Panc1 (cell line): ENCODE data around the gene CDCA8. TPM values are rescaled to one million over a fixed set of nuclear protein-coding genes. Genes with fewer than 3 reads are reported as not detected.

ENCODE experiments used
- ATAC-seq: fragments of 200-7000 bp; cut with Tn5 transposase; 2 replicates; pipeline ENCODE4 v1.9.1; 2020; ENCODE audit warnings: mild to moderate bottlenecking, moderate library complexity
- BruUV-seq: library from RNA; stranded (reverse); fragments of 400-500 nt; replicated peaks from 2 replicates; lab custom pipeline; 2021; lab: Mats Ljungman, UMichigan
- CTCF ChIA-PET: fragments of 300-600 bp; sonication (Branson Sonifier 250); formaldehyde crosslinking; loops from one replicate; lab custom pipeline; 2022; ENCODE audit warnings: antibody characterized with exemption; lab: Charles Lee
- POLR2A ChIA-PET: fragments of 300-600 bp; sonication (Branson Sonifier 250); formaldehyde crosslinking; loops from one replicate; lab custom pipeline; 2022; ENCODE audit warnings: antibody characterized with exemption; lab: Charles Lee
- DNase-seq: peaks from one replicate; pipeline ENCODE4 v3.0.0-alpha.2; 2010; ENCODE audit warnings: low read depth, low spot score
- H3K27ac ChIP-seq: 2 replicates; pipeline ENCODE4 v1.5.1; 2011; ENCODE audit warnings: mild to moderate bottlenecking, low read length, inconsistent platforms
- H3K27me3 ChIP-seq: fragments of 200-500 bp; sonication (Bioruptor generic); 2 replicates; pipeline ENCODE4 v1.6.0; 2014; ENCODE audit warnings: low read length, inconsistent platforms; ENCODE audit not compliant: control insufficient read depth, insufficient read depth
- H3K36me3 ChIP-seq: fragments of 200-500 bp; sonication (Bioruptor generic); 2 replicates; pipeline ENCODE4 v1.5.1; 2014; ENCODE audit warnings: inconsistent platforms, mild to moderate bottlenecking, low read length, moderate library complexity; ENCODE audit not compliant: control insufficient read depth, insufficient read depth
- H3K4me1 ChIP-seq: 2 replicates; pipeline ENCODE4 v1.5.1; 2011; ENCODE audit warnings: inconsistent platforms, mild to moderate bottlenecking, low read length, moderate library complexity; ENCODE audit not compliant: control insufficient read depth, insufficient read depth
- H3K4me3 ChIP-seq, 2 experiments: 2 replicates each; pipeline ENCODE4 v1.5.1; 2011 to 2012; ENCODE audit warnings: low read depth in 2 of 2, low read length in 2 of 2, mild to moderate bottlenecking in 2 of 2, inconsistent platforms in 1 of 2, moderate library complexity in 1 of 2
- H3K9me3 ChIP-seq: fragments of 200-500 bp; sonication (Bioruptor generic); 2 replicates; pipeline ENCODE4 v1.5.1; 2014; ENCODE audit warnings: low read depth, mild to moderate bottlenecking, inconsistent platforms, low read length, moderate library complexity; ENCODE audit not compliant: control insufficient read depth, insufficient read depth
- POLR2AphosphoS5 ChIP-seq: IDR thresholded peaks from 2 replicates; pipeline ENCODE4 v1.6.1; 2012; ENCODE audit warnings: mild to moderate bottlenecking, low read depth, low read length, moderate library complexity
- SIN3A ChIP-seq: IDR thresholded peaks from 2 replicates; pipeline ENCODE4 v1.6.1; 2012; ENCODE audit warnings: low read depth, mild to moderate bottlenecking, low read length, moderate library complexity, borderline replicate concordance; ENCODE audit not compliant: insufficient read depth
- TCF7L2 ChIP-seq: IDR thresholded peaks from 2 replicates; pipeline ENCODE4 v1.6.1; 2011; ENCODE audit warnings: mild to moderate bottlenecking, low read depth, low read length, inconsistent platforms
- in situ Hi-C: cut with HindIII; loops from 2 replicates; pipeline ENCODE4 v1.10.0; 2016; ENCODE audit warnings: low sequenced_read_pairs, low pct_unique_long_range_greater_than_20kb
- intact Hi-C: fragments of 100-400 bp; cut with micrococcal nuclease; formaldehyde crosslinking; loops from one replicate; pipeline ENCODE4 v1.10.0; 2022; ENCODE audit not compliant: unreplicated experiment
- total RNA-seq: library from RNA; stranded (reverse); gene quantifications from one replicate; pipeline ENCODE4 v1.2.1, GENCODE V29; 2021; ENCODE audit not compliant: unreplicated experiment
- TF ChIP-seq, protein P1 (sequence below): fragments of 450-650 bp; IDR thresholded peaks from 2 replicates; pipeline ENCODE4 v1.5.1; 2017; ENCODE audit warnings: mild to moderate bottlenecking
- TF ChIP-seq, protein P2 (sequence below), 2 experiments: IDR thresholded peaks; 2 replicates each; pipeline ENCODE4 v1.6.1; 2011 to 2012; ENCODE audit warnings: low read depth in 2 of 2, control low read depth in 1 of 2, low read length in 1 of 2, mild to moderate bottlenecking in 1 of 2, moderate library complexity in 1 of 2; ENCODE audit not compliant: insufficient read depth in 1 of 2

CDCA8 gene
- total RNA-seq, 1 experiment from 2014 or later, result 56.5 TPM

DNA sequence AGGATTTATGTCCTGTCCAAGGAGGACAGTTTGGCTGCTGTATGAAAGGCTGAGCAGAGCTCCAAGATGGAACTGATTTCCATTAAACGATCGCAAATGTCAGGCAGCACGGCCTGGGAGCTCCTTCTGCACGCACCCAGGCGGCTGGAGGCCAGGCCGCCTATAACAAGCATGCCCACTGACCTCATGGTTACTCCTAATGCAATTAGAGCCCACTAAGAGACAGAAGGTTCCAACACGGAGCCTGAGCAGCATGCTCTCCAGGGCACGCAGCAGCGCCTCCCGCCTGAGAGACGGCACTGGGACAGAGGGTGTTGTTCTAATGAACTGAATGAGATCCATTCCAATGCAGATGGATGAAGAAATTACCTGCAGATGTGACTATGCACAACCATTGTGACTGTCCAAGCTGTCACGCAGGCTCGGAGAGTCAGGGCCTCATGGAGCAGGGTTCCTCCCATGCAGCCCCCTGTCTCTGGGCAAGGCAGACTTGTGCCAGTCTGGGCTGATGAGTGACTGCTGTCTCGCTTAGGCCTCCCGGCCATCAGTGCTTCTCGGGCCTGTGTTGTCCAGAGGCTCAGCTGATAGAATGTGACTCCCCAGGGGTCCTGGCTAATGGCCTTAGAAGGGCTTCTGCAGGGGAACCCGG, 25.2 kb upstream of the CDCA8 start:
- POLR2A ChIA-PET, result no interaction called here
- no peak for ATAC-seq
- Histone ChIP-seq H3K4me1 (peaks cover under 1% of the 10 kb centered on the region; the same call in 1 of the 2 replicates), H3K27me3 (peaks cover 7% of the 10 kb centered on the region), H3K36me3 (no peaks in the 10 kb centered on the region), H3K9me3 (no peaks in the 10 kb centered on the region), H3K4me3 (no peak overlapping the region), H3K27ac (no peak overlapping the region)
- intact Hi-C loops, result no loop called here
- in situ Hi-C loops, result no loop called here
- DNase-seq, result no peak
- TF ChIP-seq TCF7L2 (no peak), POLR2AphosphoS5 (no peak), SIN3A (no peak)
- TF ChIP-seq, protein P1, sequence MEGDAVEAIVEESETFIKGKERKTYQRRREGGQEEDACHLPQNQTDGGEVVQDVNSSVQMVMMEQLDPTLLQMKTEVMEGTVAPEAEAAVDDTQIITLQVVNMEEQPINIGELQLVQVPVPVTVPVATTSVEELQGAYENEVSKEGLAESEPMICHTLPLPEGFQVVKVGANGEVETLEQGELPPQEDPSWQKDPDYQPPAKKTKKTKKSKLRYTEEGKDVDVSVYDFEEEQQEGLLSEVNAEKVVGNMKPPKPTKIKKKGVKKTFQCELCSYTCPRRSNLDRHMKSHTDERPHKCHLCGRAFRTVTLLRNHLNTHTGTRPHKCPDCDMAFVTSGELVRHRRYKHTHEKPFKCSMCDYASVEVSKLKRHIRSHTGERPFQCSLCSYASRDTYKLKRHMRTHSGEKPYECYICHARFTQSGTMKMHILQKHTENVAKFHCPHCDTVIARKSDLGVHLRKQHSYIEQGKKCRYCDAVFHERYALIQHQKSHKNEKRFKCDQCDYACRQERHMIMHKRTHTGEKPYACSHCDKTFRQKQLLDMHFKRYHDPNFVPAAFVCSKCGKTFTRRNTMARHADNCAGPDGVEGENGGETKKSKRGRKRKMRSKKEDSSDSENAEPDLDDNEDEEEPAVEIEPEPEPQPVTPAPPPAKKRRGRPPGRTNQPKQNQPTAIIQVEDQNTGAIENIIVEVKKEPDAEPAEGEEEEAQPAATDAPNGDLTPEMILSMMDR, result no peak
- TF ChIP-seq, protein P2, sequence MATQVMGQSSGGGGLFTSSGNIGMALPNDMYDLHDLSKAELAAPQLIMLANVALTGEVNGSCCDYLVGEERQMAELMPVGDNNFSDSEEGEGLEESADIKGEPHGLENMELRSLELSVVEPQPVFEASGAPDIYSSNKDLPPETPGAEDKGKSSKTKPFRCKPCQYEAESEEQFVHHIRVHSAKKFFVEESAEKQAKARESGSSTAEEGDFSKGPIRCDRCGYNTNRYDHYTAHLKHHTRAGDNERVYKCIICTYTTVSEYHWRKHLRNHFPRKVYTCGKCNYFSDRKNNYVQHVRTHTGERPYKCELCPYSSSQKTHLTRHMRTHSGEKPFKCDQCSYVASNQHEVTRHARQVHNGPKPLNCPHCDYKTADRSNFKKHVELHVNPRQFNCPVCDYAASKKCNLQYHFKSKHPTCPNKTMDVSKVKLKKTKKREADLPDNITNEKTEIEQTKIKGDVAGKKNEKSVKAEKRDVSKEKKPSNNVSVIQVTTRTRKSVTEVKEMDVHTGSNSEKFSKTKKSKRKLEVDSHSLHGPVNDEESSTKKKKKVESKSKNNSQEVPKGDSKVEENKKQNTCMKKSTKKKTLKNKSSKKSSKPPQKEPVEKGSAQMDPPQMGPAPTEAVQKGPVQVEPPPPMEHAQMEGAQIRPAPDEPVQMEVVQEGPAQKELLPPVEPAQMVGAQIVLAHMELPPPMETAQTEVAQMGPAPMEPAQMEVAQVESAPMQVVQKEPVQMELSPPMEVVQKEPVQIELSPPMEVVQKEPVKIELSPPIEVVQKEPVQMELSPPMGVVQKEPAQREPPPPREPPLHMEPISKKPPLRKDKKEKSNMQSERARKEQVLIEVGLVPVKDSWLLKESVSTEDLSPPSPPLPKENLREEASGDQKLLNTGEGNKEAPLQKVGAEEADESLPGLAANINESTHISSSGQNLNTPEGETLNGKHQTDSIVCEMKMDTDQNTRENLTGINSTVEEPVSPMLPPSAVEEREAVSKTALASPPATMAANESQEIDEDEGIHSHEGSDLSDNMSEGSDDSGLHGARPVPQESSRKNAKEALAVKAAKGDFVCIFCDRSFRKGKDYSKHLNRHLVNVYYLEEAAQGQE (IDR thresholded peaks at IDR 0.05; ENCODE audit: insufficient read depth in 1 of 2, low read depth in 2 of 2, low read length in 1 of 2), result no peak
- CTCF ChIA-PET, result no interaction called here
- BruUV-seq, result no TSS peak

DNA sequence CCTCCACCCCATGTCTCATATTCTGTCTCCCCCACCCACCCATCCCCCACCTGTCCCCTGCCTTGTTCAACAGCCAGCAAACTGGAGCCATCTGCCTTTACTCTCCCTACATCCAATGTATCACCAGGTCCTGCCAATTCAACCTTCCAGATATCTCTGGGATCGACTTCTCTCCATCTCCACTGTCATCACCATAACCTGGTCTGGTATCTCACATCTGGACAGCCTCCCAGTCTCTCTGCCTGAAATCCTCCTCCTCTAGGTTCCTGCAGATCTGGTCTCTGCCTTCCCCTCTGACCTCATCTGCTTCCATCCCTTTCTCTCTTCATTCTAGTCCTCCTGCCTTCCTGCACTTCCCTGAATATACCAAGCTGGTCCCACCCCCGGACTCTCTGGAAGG, 22.2 kb upstream of the CDCA8 start:
- TF ChIP-seq, protein P2 (IDR thresholded peaks at IDR 0.05; ENCODE audit: insufficient read depth in 1 of 2, low read depth in 2 of 2, low read length in 1 of 2), result no peak
- TF ChIP-seq, protein P1, result no peak
- TF ChIP-seq SIN3A, result no peak
- in situ Hi-C loops (no loop called here), intact Hi-C loops (no loop called here)
- no peak overlapping the region for H3K4me3 ChIP-seq
- peaks cover 8% of the 10 kb centered on the region for H3K27me3 ChIP-seq
- ChIA-PET POLR2A (no interaction called here), CTCF (no interaction called here)
- no peak overlapping the region for H3K27ac ChIP-seq
- DNase-seq (no peak), ATAC-seq (no peak)
- H3K9me3 ChIP-seq, result no peaks in the 10 kb centered on the region
- BruUV-seq, result no TSS peak
- H3K36me3 ChIP-seq, result no peaks in the 10 kb centered on the region
- no peaks in the 10 kb centered on the region for H3K4me1 ChIP-seq
